ENCODE data around the gene RRM1. TPM values are rescaled to one million over a fixed set of nuclear protein-coding genes. Genes with fewer than 3 reads are reported as not detected.
A peak's percentile ranks its signal among the peaks of the same experiment; 100 is the strongest.

The RRM1 gene
- total RNA-seq, 4 donors from 2014 or later = 22.3 to 90.8 (median 60.3) TPM

GRCh38 chr11:4054643-4055042 is 40.0 kb upstream of the RRM1 start:
- Histone ChIP-seq H3K27me3 (no peaks in the 10 kb centered on the region), H3K27ac (no peak overlapping the region), H3K4me1 (peaks cover 5 to 36% (median 18%) of the 10 kb centered on the region in 3 donors), H3K9me3 (no peaks in the 10 kb centered on the region), H3K4me3 (no peak overlapping the region), H3K36me3 (peaks cover 0 to 51% (median 9%) of the 10 kb centered on the region in 3 donors)
- TF ChIP-seq CTCF (IDR thresholded peaks at IDR 0.05) = no peak
- intact Hi-C loops (cut with DNase I) = no loop called here
- 20 to 50% methylated on average over 1 of the region's 1 CpG for WGBS, 2 donors
- no peak for DNase-seq

- intact Hi-C loops (cut with DNase I) = no loop called here
- Histone ChIP-seq H3K4me3 (no peak overlapping the region), H3K27me3 (no peaks in the 10 kb centered on the region), H3K27ac (peak overlapping the region; percentile 19 to 70 (median 54)), H3K9me3 (no peaks in the 10 kb centered on the region), H3K4me1 (peaks cover 5 to 53% (median 21%) of the 10 kb centered on the region in 3 donors), H3K36me3 (peaks cover 9 to 75% (median 9%) of the 10 kb centered on the region in 3 donors)
- no peak for TF ChIP-seq CTCF (IDR thresholded peaks at IDR 0.05)
- no peak for TF ChIP-seq POLR2A (IDR thresholded peaks at IDR 0.05)
- 40% methylated on average over 1 of the region's 1 CpG; no CpG with 5 or more reads in 1 of the 2 donors for WGBS, 2 donors
- DNase-seq = no peak
These were observed 35.2 kb upstream of the RRM1 start for GRCh38 chr11:4059424-4059823.

- DNase-seq = no peak
- Histone ChIP-seq H3K9me3 (no peaks in the 10 kb centered on the region), H3K4me3 (no peak overlapping the region), H3K27me3 (no peaks in the 10 kb centered on the region), H3K27ac (peak overlapping the region in 2 of 4 donors; percentile 36 to 70), H3K36me3 (peaks cover 9 to 68% (median 9%) of the 10 kb centered on the region in 3 donors), H3K4me1 (peaks cover 5 to 58% (median 27%) of the 10 kb centered on the region in 3 donors)
- 73 to 77% methylated on average over 4 of the region's 4 CpGs for WGBS, 2 donors
- TF ChIP-seq CTCF (IDR thresholded peaks at IDR 0.05) (no peak), POLR2A (IDR thresholded peaks at IDR 0.05) (no peak)
- intact Hi-C loops (cut with DNase I) = no loop called here
These were observed 34.2 kb upstream of the RRM1 start for GRCh38 chr11:4060182-4060923.

GRCh38 chr11:4061700-4062099 is 32.9 kb upstream of the RRM1 start:
- Histone ChIP-seq H3K36me3 (peaks cover 0 to 63% (median 9%) of the 10 kb centered on the region in 3 donors), H3K4me1 (peaks cover 5 to 68% (median 35%) of the 10 kb centered on the region in 3 donors), H3K27me3 (no peaks in the 10 kb centered on the region), H3K27ac (no peak overlapping the region), H3K9me3 (no peaks in the 10 kb centered on the region), H3K4me3 (no peak overlapping the region)
- whole genome bisulfite sequencing, 2 donors = 86 to 93% methylated on average over 1 of the region's 1 CpG
- DNase-seq = no peak
- TF ChIP-seq CTCF (IDR thresholded peaks at IDR 0.05) = no peak
- intact Hi-C loops (cut with DNase I) = no loop called here

GRCh38 chr11:4063348-4063747 is 31.3 kb upstream of the RRM1 start:
- TF ChIP-seq POLR2A (IDR thresholded peaks at IDR 0.05) (no peak), CTCF (IDR thresholded peaks at IDR 0.05) (no peak)
- Histone ChIP-seq H3K36me3 (peaks cover 0 to 71% (median 9%) of the 10 kb centered on the region in 3 donors), H3K4me1 (peaks cover 5 to 63% (median 23%) of the 10 kb centered on the region in 3 donors), H3K27me3 (no peaks in the 10 kb centered on the region), H3K4me3 (no peak overlapping the region), H3K9me3 (no peaks in the 10 kb centered on the region), H3K27ac (no peak overlapping the region)
- intact Hi-C loops (cut with DNase I) = no loop called here
- no peak for DNase-seq
- WGBS, 2 donors = 75 to 78% methylated on average over 3 of the region's 3 CpGs
